B cell (primary cell): Measurements from ENCODE around the gene CRIM1.

Source experiments
- EZH2 ChIP-seq: IDR thresholded peaks from 2 replicates; pipeline ENCODE4 v1.6.1; 2012; ENCODE audit warnings: borderline replicate concordance, low read depth, mild to moderate bottlenecking, moderate library complexity, low read length; ENCODE audit not compliant: insufficient read depth, poor library complexity, severe bottlenecking
- TF ChIP-seq, protein P1 (sequence below): fragments of 200-600 bp; IDR thresholded peaks from one replicate; pipeline ENCODE4 v1.8.0; 2022; ENCODE audit warnings: antibody characterized with exemption, mild to moderate bottlenecking

GRCh38 chr2:36555789-36556188 is 200.2 kb downstream of the CRIM1 start:
- TF ChIP-seq, protein P1, sequence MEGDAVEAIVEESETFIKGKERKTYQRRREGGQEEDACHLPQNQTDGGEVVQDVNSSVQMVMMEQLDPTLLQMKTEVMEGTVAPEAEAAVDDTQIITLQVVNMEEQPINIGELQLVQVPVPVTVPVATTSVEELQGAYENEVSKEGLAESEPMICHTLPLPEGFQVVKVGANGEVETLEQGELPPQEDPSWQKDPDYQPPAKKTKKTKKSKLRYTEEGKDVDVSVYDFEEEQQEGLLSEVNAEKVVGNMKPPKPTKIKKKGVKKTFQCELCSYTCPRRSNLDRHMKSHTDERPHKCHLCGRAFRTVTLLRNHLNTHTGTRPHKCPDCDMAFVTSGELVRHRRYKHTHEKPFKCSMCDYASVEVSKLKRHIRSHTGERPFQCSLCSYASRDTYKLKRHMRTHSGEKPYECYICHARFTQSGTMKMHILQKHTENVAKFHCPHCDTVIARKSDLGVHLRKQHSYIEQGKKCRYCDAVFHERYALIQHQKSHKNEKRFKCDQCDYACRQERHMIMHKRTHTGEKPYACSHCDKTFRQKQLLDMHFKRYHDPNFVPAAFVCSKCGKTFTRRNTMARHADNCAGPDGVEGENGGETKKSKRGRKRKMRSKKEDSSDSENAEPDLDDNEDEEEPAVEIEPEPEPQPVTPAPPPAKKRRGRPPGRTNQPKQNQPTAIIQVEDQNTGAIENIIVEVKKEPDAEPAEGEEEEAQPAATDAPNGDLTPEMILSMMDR, result no peak
- no peak for TF ChIP-seq EZH2
